K562 (cell line): Measurements from ENCODE around the gene GABPB2. TPM values are rescaled to one million over a fixed set of nuclear protein-coding genes. Genes with fewer than 3 reads are reported as not detected.

Experiments used
- BRCA1 ChIP-seq, 2 experiments: fragments of 450-650 bp in 1 of 2; sonication (generic) in 1 of 2; formaldehyde crosslinking in 1 of 2; IDR thresholded peaks; 2 replicates each; pipeline versions ENCODE4 v1.5.0 to v1.6.1; 2017 to 2020; ENCODE audit warnings: mild to moderate bottlenecking in 1 of 2, missing genetic modification reagents in 1 of 2
- ETS1 ChIP-seq: conservative IDR thresholded peaks from 2 replicates; pipeline ENCODE4 v1.6.1; 2011; ENCODE audit warnings: low read depth, mild to moderate bottlenecking, low read length; ENCODE audit not compliant: control insufficient read depth
- HNRNPUL1 ChIP-seq: fragments of 200-400 bp; formaldehyde crosslinking; IDR thresholded peaks from 2 replicates; pipeline ENCODE4 v1.6.1; 2017; ENCODE audit warnings: low read length
- JUNB ChIP-seq: fragments of 450-650 bp; formaldehyde crosslinking; conservative IDR thresholded peaks from 2 replicates; pipeline ENCODE4 v1.4.0; 2020; ENCODE audit warnings: mild to moderate bottlenecking
- KDM1A ChIP-seq, 2 experiments: fragments of 450-650 bp; IDR thresholded peaks; 2 replicates each; pipeline ENCODE4 v1.6.1; 2016; ENCODE audit warnings: mild to moderate bottlenecking in 2 of 2
- MAX ChIP-seq: sonication (generic); formaldehyde crosslinking; IDR thresholded peaks from 2 replicates; pipeline ENCODE4 v1.9.0; 2022; ENCODE audit warnings: mild to moderate bottlenecking, missing genetic modification reagents
- MTA1 ChIP-seq: fragments of 450-650 bp; IDR thresholded peaks from 2 replicates; pipeline ENCODE4 v1.6.1; 2017; ENCODE audit warnings: borderline replicate concordance
- NCOA6 ChIP-seq: fragments of 450-650 bp; IDR thresholded peaks from 2 replicates; pipeline ENCODE4 v1.6.1; 2017; ENCODE audit warnings: mild to moderate bottlenecking
- PKNOX1 ChIP-seq: fragments of 450-650 bp; IDR thresholded peaks from 2 replicates; pipeline ENCODE4 v1.6.1; 2016
- RCOR1 ChIP-seq, 2 experiments: IDR thresholded peaks; 2 replicates each; pipeline ENCODE4 v1.6.1; 2012; ENCODE audit warnings: low read depth in 2 of 2, low read length in 2 of 2, borderline replicate concordance in 1 of 2, improper control_type of control experiment in 1 of 2
- SMAD3 ChIP-seq: fragments of 450-650 bp; formaldehyde crosslinking; conservative IDR thresholded peaks from 2 replicates; pipeline ENCODE4 v1.4.0; 2020; ENCODE audit warnings: mild to moderate bottlenecking
- SRSF1 ChIP-seq: fragments of 200-400 bp; formaldehyde crosslinking; IDR thresholded peaks from 2 replicates; pipeline ENCODE4 v1.6.1; 2017; ENCODE audit warnings: mild to moderate bottlenecking, low read depth, low read length, moderate library complexity
- STAG1 ChIP-seq: sonication (generic); formaldehyde crosslinking; IDR thresholded peaks from 2 replicates; pipeline ENCODE4 v1.5.0; 2020; ENCODE audit warnings: missing genetic modification reagents, borderline replicate concordance
- TCF7L2 ChIP-seq: fragments of 150-350 bp; IDR thresholded peaks from 2 replicates; pipeline ENCODE4 v1.6.1; 2016; ENCODE audit warnings: low read depth, mild to moderate bottlenecking, low read length, moderate library complexity
- THRAP3 ChIP-seq: fragments of 450-650 bp; IDR thresholded peaks from 2 replicates; pipeline ENCODE4 v1.6.1; 2016; ENCODE audit warnings: mild to moderate bottlenecking, inconsistent platforms, borderline replicate concordance
- VEZF1 ChIP-seq: fragments of 200-800 bp; sonication (Bioruptor generic); IDR thresholded peaks from 2 replicates; pipeline ENCODE4 v1.6.1; 2017; ENCODE audit warnings: missing genetic modification characterization, missing compliant biosample characterization
- XRCC3 ChIP-seq: fragments of 450-650 bp; IDR thresholded peaks from 2 replicates; pipeline ENCODE4 v1.6.1; 2017; ENCODE audit warnings: mild to moderate bottlenecking, moderate library complexity
- XRCC4 ChIP-seq: IDR thresholded peaks from one replicate; pipeline ENCODE4 v1.6.1; 2011; ENCODE audit not compliant: insufficient read depth, insufficient read length; ENCODE audit errors: extremely low read depth
- ZFP1 ChIP-seq: fragments of 450-650 bp; formaldehyde crosslinking; IDR thresholded peaks from 2 replicates; pipeline ENCODE4 v1.4.0; 2020; ENCODE audit warnings: mild to moderate bottlenecking, mixed read lengths
- ZFP91 ChIP-seq: sonication (generic); formaldehyde crosslinking; IDR thresholded peaks from 2 replicates; pipeline ENCODE4 v1.8.0; 2022; ENCODE audit warnings: mild to moderate bottlenecking, missing genetic modification reagents
- ZKSCAN3 ChIP-seq: fragments of 250-450 bp; sonication (Bioruptor Pico); IDR thresholded peaks from 2 replicates; pipeline ENCODE4 v1.4.0; 2020
- ZNF764 ChIP-seq: fragments of 250-450 bp; sonication (Bioruptor Pico); IDR thresholded peaks from 2 replicates; pipeline ENCODE4 v1.4.0; 2020; ENCODE audit warnings: low read depth, mild to moderate bottlenecking, moderate library complexity
- ZSCAN32 ChIP-seq: fragments of 450-650 bp; formaldehyde crosslinking; IDR thresholded peaks from 2 replicates; pipeline ENCODE4 v1.4.0; 2020; ENCODE audit warnings: mild to moderate bottlenecking, moderate library complexity
- polyA plus RNA-seq, 8 experiments: library from polyadenylated mRNA; depleted of rRNA in 4 of 8; stranded (reverse) in 5 of 8; unstranded in 3 of 8; fragments of >200 nt; fragmentation: Nextera tagmentation in 2 of 8; fragmentation: Illumina TruSeq in 1 of 8; extraction: Ambion mirVana in 2 of 8; extraction: Trizol in 1 of 8; gene quantifications; 2 replicates each; pipeline versions ENCODE4 v1.2.1 to v1.2.3, GENCODE V29; 2011 to 2014; ENCODE audit warnings: inconsistent platforms in 1 of 8, missing spikeins in 1 of 8
- total RNA-seq, 7 experiments: library from RNA; depleted of rRNA in 6 of 7; stranded (reverse); fragments of >200 nt in 6 of 7; fragmentation: Illumina TruSeq in 2 of 7; extraction: Trizol in 2 of 7; gene quantifications; 2 replicates each; pipeline versions ENCODE4 v1.2.1 to v1.2.3, GENCODE V29; 2011 to 2021; ENCODE audit warnings: low replicate concordance in 1 of 7
- TF ChIP-seq, protein P1 (sequence below): fragments of 250-450 bp; sonication (Bioruptor Pico); IDR thresholded peaks from 2 replicates; pipeline ENCODE4 v1.5.0; 2021

The GABPB2 gene
- total and polyA plus RNA-seq, 9 of the 15 experiments (the other 6 are each of a cell fraction or from before 2014, with no cell fraction given) = 2.2 to 13.3 (median 6.1) TPM

- TF ChIP-seq ZFP91 (CRISPR knock-in tag) (no peak), PKNOX1 (peak; percentile 86), NCOA6 (no peak), ETS1 (no peak), ZKSCAN3 (CRISPR knock-in tag) (no peak), VEZF1 (CRISPR knock-in tag) (0 out of 2 replicates have a peak, but pooled peaks have one; percentile 7), MAX (CRISPR knock-in tag) (no peak), MTA1 (no peak), KDM1A (IDR thresholded peaks at IDR 0.05) (no peak), STAG1 (no peak), SMAD3 (CRISPR knock-in tag) (no peak), ZFP1 (no peak), XRCC3 (no peak), HNRNPUL1 (no peak), RCOR1 (IDR thresholded peaks at IDR 0.05; ENCODE audit: borderline replicate concordance in 1 of 2, low read depth in 2 of 2, low read length in 2 of 2) (no peak), ZSCAN32 (CRISPR knock-in tag) (0 out of 2 replicates have a peak, but pooled peaks have one; percentile 25), THRAP3 (no peak), SRSF1 (no peak), BRCA1 (IDR thresholded peaks at IDR 0.05) (no peak), BRCA1 (CRISPR knock-in tag; IDR thresholded peaks at IDR 0.05) (no peak), XRCC4 (no peak), ZNF764 (CRISPR knock-in tag) (no peak), JUNB (no peak), TCF7L2 (no peak)
- TF ChIP-seq, protein P1, sequence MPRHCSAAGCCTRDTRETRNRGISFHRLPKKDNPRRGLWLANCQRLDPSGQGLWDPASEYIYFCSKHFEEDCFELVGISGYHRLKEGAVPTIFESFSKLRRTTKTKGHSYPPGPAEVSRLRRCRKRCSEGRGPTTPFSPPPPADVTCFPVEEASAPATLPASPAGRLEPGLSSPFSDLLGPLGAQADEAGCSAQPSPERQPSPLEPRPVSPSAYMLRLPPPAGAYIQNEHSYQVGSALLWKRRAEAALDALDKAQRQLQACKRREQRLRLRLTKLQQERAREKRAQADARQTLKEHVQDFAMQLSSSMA (CRISPR knock-in tag) = no peak
These were observed 19.1 kb upstream of the GABPB2 start (continued) for GRCh38 chr1:151051356-151052009.
